ACC112 (cell line): Measurements from ENCODE around the gene KRT5.

ENCODE experiments used
- H2AFZ ChIP-seq: fragments of 200-600 bp; sonication (generic); one replicate; pipeline ENCODE4 v1.6.0; 2017; ENCODE audit warnings: antibody characterized with exemption, low read length; ENCODE audit not compliant: unreplicated experiment
- H3K27ac ChIP-seq: fragments of 200-600 bp; sonication (generic); 2 replicates; pipeline ENCODE4 v1.5.1; 2014; ENCODE audit warnings: low read depth, mild to moderate bottlenecking, antibody characterized with exemption, low read length, moderate library complexity
- H3K27me3 ChIP-seq: fragments of 200-600 bp; sonication (generic); 2 replicates; pipeline ENCODE4 v1.6.1; 2014; ENCODE audit warnings: mild to moderate bottlenecking, antibody characterized with exemption, low read length, moderate library complexity, mixed read lengths; ENCODE audit not compliant: insufficient read depth
- H3K36me3 ChIP-seq: fragments of 200-600 bp; sonication (generic); 2 replicates; pipeline ENCODE4 v1.6.1; 2016; ENCODE audit warnings: mild to moderate bottlenecking, antibody characterized with exemption, low read length, moderate library complexity, mixed read lengths; ENCODE audit not compliant: insufficient read depth
- H3K4me1 ChIP-seq: fragments of 200-600 bp; sonication (generic); one replicate; pipeline ENCODE4 v1.6.1; 2016; ENCODE audit warnings: low read length, mixed read lengths; ENCODE audit not compliant: insufficient read depth, unreplicated experiment, control insufficient read depth
- H3K4me3 ChIP-seq: fragments of 200-600 bp; sonication (generic); 2 replicates; pipeline ENCODE4 v1.5.1; 2014; ENCODE audit warnings: mild to moderate bottlenecking, low read depth, low read length
- H3K79me2 ChIP-seq: fragments of 200-600 bp; sonication (generic); one replicate; pipeline ENCODE4 v1.6.0; 2016; ENCODE audit warnings: low read length; ENCODE audit not compliant: control insufficient read depth, unreplicated experiment, insufficient read depth

Gene KRT5

GRCh38 chr12:52527121-52527800 is 7.1 kb upstream of the KRT5 start:
- no peak overlapping the region for H2AFZ ChIP-seq
- no peaks in the 10 kb centered on the region for H3K4me1 ChIP-seq

GRCh38 chr12:52526511-52526951 is 6.3 kb upstream of the KRT5 start:
- no peaks in the 10 kb centered on the region for H3K27me3 ChIP-seq
- H3K4me1 ChIP-seq, result no peaks in the 10 kb centered on the region
- no peak overlapping the region for H2AFZ ChIP-seq
- H3K36me3 ChIP-seq, result no peaks in the 10 kb centered on the region
- no peaks in the 10 kb centered on the region for H3K79me2 ChIP-seq
- H3K27ac ChIP-seq, result no peak overlapping the region
- H3K4me3 ChIP-seq, result no peak overlapping the region

More at GRCh38 chr12:52527121-52527800, 7.1 kb upstream of the KRT5 start:
- no peak overlapping the region for H3K4me3 ChIP-seq
- no peaks in the 10 kb centered on the region for H3K36me3 ChIP-seq
- H3K27ac ChIP-seq, result no peak overlapping the region
- H3K27me3 ChIP-seq, result no peaks in the 10 kb centered on the region
- H3K79me2 ChIP-seq, result no peaks in the 10 kb centered on the region

GRCh38 chr12:52525661-52526499 is 5.7 kb upstream of the KRT5 start:
- Histone ChIP-seq H3K27me3 (no peaks in the 10 kb centered on the region), H3K79me2 (no peaks in the 10 kb centered on the region), H3K27ac (no peak overlapping the region), H3K36me3 (no peaks in the 10 kb centered on the region), H2AFZ (no peak overlapping the region), H3K4me3 (no peak overlapping the region), H3K4me1 (no peaks in the 10 kb centered on the region)

- Histone ChIP-seq H3K4me3 (no peak overlapping the region), H3K27me3 (no peaks in the 10 kb centered on the region), H3K4me1 (no peaks in the 10 kb centered on the region), H3K36me3 (no peaks in the 10 kb centered on the region), H3K79me2 (no peaks in the 10 kb centered on the region), H3K27ac (no peak overlapping the region), H2AFZ (no peak overlapping the region)
These were observed 4.9 kb upstream of the KRT5 start for GRCh38 chr12:52524898-52525591.

GRCh38 chr12:52524241-52524897 is 4.2 kb upstream of the KRT5 start:
- Histone ChIP-seq H3K79me2 (no peaks in the 10 kb centered on the region), H3K4me3 (no peak overlapping the region), H3K36me3 (no peaks in the 10 kb centered on the region), H2AFZ (no peak overlapping the region), H3K4me1 (no peaks in the 10 kb centered on the region), H3K27ac (no peak overlapping the region), H3K27me3 (no peaks in the 10 kb centered on the region)

- Histone ChIP-seq H2AFZ (no peak overlapping the region), H3K27me3 (no peaks in the 10 kb centered on the region), H3K79me2 (no peaks in the 10 kb centered on the region), H3K4me1 (no peaks in the 10 kb centered on the region), H3K27ac (no peak overlapping the region), H3K36me3 (no peaks in the 10 kb centered on the region), H3K4me3 (no peak overlapping the region)
These were observed 3.6 kb upstream of the KRT5 start for GRCh38 chr12:52523824-52524223.

- Histone ChIP-seq H3K79me2 (no peaks in the 10 kb centered on the region), H3K4me3 (no peak overlapping the region), H3K27ac (no peak overlapping the region), H2AFZ (no peak overlapping the region), H3K27me3 (no peaks in the 10 kb centered on the region), H3K36me3 (no peaks in the 10 kb centered on the region), H3K4me1 (no peaks in the 10 kb centered on the region)
These were observed 2.3 kb upstream of the KRT5 start for GRCh38 chr12:52522346-52523011.

DNA sequence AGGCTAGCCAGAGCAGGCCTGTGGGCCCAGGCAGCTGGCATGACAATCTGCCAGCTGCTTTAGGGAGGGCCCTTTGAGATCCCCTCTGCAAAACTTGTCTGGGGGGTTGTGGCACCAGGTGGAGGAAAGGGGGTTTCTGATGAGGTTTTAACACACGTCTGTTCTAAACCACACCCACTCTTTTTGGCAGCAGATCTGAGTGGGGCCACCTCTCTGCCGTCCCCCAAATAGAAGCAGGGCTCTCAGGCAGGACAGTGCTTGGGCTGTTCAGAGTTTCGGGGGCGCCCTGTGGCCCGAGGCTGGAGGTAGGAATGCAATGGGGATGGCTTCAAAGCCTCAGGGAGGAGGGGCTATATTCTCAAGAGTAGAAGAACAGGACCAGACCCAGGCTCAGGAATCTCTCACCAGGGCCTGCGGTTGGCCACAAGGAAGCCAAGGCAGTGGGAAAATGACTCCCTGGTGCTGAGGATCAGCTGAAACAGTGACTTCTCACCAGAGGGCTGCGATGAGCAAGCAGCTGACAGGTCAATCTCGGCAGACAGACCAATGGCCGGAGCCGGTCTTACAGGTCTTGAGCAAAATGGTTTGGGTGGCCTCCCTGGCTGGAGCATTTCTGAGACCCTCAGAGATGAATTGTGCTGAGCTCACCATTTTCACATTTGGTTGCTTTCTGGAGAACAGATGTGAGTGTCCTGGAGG is 1.5 kb upstream of the KRT5 start:
- no peak overlapping the region for H3K4me3 ChIP-seq
- H3K27me3 ChIP-seq, result no peaks in the 10 kb centered on the region
- H3K27ac ChIP-seq, result no peak overlapping the region
- no peaks in the 10 kb centered on the region for H3K4me1 ChIP-seq
- no peaks in the 10 kb centered on the region for H3K79me2 ChIP-seq
- H3K36me3 ChIP-seq, result no peaks in the 10 kb centered on the region
- H2AFZ ChIP-seq, result no peak overlapping the region

DNA sequence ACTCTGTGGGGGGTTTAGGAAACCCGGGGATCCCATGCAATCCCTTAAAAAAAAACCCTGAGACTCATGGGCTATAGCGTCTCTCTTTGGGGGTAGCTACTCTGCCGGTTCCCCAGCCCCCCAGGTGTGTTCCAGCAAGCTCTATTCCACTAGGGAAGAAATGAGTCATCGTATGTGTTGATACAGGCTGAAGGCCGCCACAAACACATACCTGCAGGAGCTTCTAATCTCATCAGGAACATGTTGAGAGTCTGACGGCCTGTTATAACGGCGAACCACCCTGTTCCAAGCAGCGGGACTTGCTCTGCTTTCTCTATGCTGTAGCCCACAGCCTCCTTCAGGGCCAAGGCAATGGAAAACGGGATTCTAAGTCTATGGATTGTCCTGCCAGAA is 977 bp upstream of the KRT5 start:
- Histone ChIP-seq H3K27ac (no peak overlapping the region), H3K27me3 (no peaks in the 10 kb centered on the region), H3K4me3 (no peak overlapping the region), H3K36me3 (no peaks in the 10 kb centered on the region), H3K79me2 (no peaks in the 10 kb centered on the region), H3K4me1 (peaks cover under 1% of the 10 kb centered on the region), H2AFZ (no peak overlapping the region)

DNA sequence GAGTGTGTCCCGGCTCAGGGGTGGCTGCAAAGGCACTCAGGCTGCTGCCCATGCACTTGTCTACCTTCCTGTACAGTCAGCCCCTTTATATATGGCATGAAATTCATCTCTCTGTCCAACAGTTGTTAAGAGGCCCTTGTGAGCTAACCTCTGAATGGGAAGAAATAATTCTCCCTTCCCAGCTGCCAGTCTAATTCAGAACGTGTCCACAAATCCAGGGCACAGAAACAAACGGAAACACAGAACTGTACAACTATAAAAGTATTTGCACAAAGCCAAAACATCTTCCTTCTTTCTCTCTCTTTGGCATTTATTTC is 849 bp downstream of the KRT5 start:
- Histone ChIP-seq H3K27ac (no peak overlapping the region), H3K36me3 (no peaks in the 10 kb centered on the region), H2AFZ (no peak overlapping the region), H3K4me1 (peaks cover 6% of the 10 kb centered on the region), H3K79me2 (no peaks in the 10 kb centered on the region), H3K27me3 (no peaks in the 10 kb centered on the region), H3K4me3 (no peak overlapping the region)
